Breast epithelium (tissue), 4 donors: ENCODE results near the gene HSPB9. TPM values are rescaled to one million over a fixed set of nuclear protein-coding genes. Genes with fewer than 3 reads are reported as not detected.
A peak's percentile ranks its signal among the peaks of the same experiment; 100 is the strongest.

Experiments
- DNase-seq, 2 donors: peaks; one replicate each; pipeline ENCODE4 v3.0.0-alpha.2; 2019; ENCODE audit warnings: low spot score in 2 of 2
- H3K27ac ChIP-seq, 2 donors: fragments of 200-600 bp; sonication (generic) in 1 of 2; one replicate each; pipeline ENCODE4 v1.5.1; 2016 to 2019; ENCODE audit warnings: mild to moderate bottlenecking in 1 of 2
- H3K27me3 ChIP-seq, 2 donors: fragments of 200-600 bp; sonication (generic) in 1 of 2; one replicate each; pipeline versions ENCODE4 v1.5.1 to v1.6.0; 2017 to 2019; ENCODE audit warnings: control low read depth in 1 of 2, mild to moderate bottlenecking in 1 of 2
- H3K36me3 ChIP-seq: fragments of 200-600 bp; one replicate; pipeline ENCODE4 v1.5.1; 2019
- H3K4me1 ChIP-seq, 2 donors: fragments of 200-600 bp; sonication (generic); one replicate each; pipeline ENCODE4 v1.5.1; 2016 to 2019; ENCODE audit warnings: control low read depth in 1 of 2
- H3K4me3 ChIP-seq, 3 donors: fragments of 200-600 bp; sonication (generic); 1 replicate in 2 of 3; 2 replicates in 1 of 3; pipeline ENCODE4 v1.5.1; 2016 to 2019; ENCODE audit warnings: mild to moderate bottlenecking in 3 of 3, moderate library complexity in 2 of 3
- H3K9me3 ChIP-seq, 2 donors: fragments of 200-600 bp; sonication (generic) in 1 of 2; one replicate each; pipeline ENCODE4 v1.5.1; 2016 to 2019; ENCODE audit warnings: control low read depth in 1 of 2
- POLR2A ChIP-seq: fragments of 450-650 bp; IDR thresholded peaks from one replicate; pipeline ENCODE4 v1.6.1; 2016; ENCODE audit warnings: antibody characterized with exemption, mild to moderate bottlenecking, moderate library complexity
- POLR2AphosphoS5 ChIP-seq, 3 donors: sonication (generic); formaldehyde crosslinking; IDR thresholded peaks; one replicate each; pipeline ENCODE4 v1.6.1; 2017; ENCODE audit warnings: antibody characterized with exemption in 3 of 3
- intact Hi-C: fragments of 100-400 bp; cut with DNase I; formaldehyde crosslinking; loops from one replicate; pipeline ENCODE4 v1.15.1; 2023; ENCODE audit warnings: low total_unique reads
- total RNA-seq, 3 donors: library from RNA; depleted of rRNA; stranded (reverse); fragments of >200 nt; gene quantifications; one replicate each; pipeline ENCODE4 v1.1.0, GENCODE V29; 2016
- TF ChIP-seq, protein P1 (sequence below), 3 donors: fragments of 450-650 bp; IDR thresholded peaks; one replicate each; pipeline ENCODE4 v1.5.1; 2016 to 2017; ENCODE audit warnings: antibody characterized with exemption in 3 of 3, mild to moderate bottlenecking in 3 of 3, moderate library complexity in 3 of 3

The HSPB9 gene
- total RNA-seq, 3 donors from 2014 or later: 0.48 TPM; not detected in 2

DNA sequence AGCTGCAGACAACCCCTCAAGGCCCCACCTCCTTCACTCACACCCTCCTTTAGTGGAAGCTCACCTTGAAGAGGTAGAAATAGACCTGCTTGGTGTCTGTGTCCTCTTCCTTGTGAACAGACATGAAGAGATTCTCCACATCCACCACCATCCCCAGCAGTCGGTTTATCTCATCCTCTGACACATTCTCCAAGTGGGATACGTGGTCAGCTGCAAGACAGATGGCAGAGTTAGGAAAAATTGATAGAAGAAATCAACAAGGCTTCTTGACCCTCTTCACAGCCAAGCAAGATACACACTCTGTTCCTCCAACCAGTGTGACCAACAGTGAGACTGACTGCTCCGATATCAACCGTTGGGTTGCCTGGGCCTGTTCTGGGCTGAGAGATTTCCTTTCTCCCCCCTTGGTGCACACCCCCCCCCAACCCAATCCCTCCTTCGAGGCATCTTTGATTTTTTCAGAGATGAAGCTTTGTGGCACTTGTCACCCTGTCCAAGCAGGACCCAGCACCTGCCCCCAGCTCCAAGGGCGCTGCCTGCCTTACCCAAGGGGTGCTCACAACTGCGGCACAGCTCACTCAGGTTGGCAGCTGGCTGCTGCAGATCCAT, 2.3 kb upstream of the HSPB9 start:
- no peak overlapping the region for H3K27ac ChIP-seq
- no peaks in the 10 kb centered on the region for H3K36me3 ChIP-seq
- no peak for TF ChIP-seq POLR2AphosphoS5 (IDR thresholded peaks at IDR 0.05)
- no peak for DNase-seq
- intact Hi-C loops: no loop called here
- no peaks in the 10 kb centered on the region for H3K27me3 ChIP-seq
- peaks cover 0 to 4% of the 10 kb centered on the region in 2 donors for H3K4me1 ChIP-seq
- peak overlapping the region; percentile 76 to 84 (median 83) for H3K4me3 ChIP-seq
- no peaks in the 10 kb centered on the region for H3K9me3 ChIP-seq

DNA sequence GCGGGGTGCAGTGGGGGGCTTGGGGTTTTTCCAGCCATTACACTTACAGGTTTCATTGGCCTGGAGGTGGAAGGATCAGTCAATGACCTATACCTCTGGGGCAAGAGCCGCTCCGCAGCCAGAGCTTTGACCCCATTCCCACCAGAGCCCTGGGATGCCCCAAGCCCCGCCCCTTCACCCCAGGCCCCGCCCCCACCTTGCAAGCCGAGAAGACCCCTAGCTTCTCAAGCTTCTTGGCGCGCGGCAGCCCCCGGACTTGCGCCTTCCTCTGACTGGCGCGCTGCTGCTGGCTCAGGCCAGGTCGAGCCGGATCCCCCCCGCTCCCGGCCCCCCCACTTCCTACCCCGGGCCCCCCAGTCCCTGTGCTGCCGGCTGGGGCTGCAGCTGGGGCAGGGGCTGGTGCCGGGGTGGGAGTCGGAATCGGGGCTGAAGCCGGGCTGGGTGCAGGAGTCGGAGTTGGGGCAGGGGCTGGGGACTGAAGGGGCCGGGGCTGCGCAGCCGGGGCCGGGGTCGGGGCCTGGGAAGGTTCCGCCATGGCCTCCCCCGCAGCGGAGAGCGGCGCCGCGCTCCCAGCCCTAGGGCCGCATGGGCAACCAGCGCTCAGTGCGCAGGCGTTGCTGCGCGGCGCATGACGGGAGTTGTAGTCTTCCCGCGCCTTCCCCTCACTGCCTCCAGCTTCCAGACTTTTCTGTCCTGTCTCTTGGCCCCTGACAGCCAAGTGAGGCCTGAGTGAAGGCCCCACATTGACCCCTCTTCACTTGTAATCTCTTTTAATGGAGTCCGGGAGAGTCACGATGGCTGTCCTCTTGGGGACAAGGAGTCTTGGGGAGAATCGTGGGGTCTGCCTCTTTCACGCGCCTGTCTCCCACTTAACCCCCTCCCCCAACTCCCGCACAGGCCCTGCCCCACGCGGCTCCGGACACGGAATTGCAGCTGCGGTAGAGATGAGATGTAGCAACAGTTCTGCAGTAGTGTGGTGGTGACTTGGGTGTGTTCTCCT, 1.5 kb upstream of the HSPB9 start, which contains the start of gene KAT2A:
Gene KAT2A (minus strand): TSS at position 598 of the 1,000 bp plus-strand sequence. CDS start 63 bp downstream, at position 535.
- H3K4me3 ChIP-seq: peak within 1 kb of the TSS; percentile 76 to 84 (median 83)
- no peaks in the 10 kb centered on the region for H3K9me3 ChIP-seq
- intact Hi-C loops: no loop called here
- H3K36me3 ChIP-seq: no peaks in the 10 kb centered on the region
- H3K27ac ChIP-seq: peak within 1 kb of the TSS; percentile 13 to 61
- DNase-seq: peak in 1 of 2 donors; percentile 65
- peaks cover 0 to 4% of the 10 kb centered on the region in 2 donors for H3K4me1 ChIP-seq
- TF ChIP-seq POLR2AphosphoS5 (IDR thresholded peaks at IDR 0.05): peak in 1 of 3 donors; percentile 28
- TF ChIP-seq, protein P1, sequence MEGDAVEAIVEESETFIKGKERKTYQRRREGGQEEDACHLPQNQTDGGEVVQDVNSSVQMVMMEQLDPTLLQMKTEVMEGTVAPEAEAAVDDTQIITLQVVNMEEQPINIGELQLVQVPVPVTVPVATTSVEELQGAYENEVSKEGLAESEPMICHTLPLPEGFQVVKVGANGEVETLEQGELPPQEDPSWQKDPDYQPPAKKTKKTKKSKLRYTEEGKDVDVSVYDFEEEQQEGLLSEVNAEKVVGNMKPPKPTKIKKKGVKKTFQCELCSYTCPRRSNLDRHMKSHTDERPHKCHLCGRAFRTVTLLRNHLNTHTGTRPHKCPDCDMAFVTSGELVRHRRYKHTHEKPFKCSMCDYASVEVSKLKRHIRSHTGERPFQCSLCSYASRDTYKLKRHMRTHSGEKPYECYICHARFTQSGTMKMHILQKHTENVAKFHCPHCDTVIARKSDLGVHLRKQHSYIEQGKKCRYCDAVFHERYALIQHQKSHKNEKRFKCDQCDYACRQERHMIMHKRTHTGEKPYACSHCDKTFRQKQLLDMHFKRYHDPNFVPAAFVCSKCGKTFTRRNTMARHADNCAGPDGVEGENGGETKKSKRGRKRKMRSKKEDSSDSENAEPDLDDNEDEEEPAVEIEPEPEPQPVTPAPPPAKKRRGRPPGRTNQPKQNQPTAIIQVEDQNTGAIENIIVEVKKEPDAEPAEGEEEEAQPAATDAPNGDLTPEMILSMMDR (IDR thresholded peaks at IDR 0.05): no peak
- H3K27me3 ChIP-seq: no peaks in the 10 kb centered on the region

DNA sequence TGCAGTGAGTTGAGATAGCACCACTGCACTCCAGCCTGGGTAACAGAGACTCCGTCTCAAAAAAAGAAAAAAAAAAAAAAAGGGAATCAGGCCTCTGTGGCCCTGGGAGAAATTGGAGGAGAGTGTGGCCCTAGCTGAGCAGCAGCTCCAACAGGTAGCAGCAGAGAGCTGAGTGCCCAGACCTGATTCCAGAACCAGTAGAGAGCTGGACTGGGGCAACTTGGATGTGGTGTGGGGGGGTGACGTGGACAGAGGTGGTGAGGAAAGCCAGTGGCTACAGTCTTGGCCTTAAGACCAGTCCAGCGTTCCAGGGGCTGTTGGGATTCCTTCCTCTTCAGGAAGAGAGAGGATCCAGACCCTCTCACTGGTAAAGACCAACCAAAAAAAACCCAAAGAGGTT, 1.7 kb downstream of the HSPB9 start:
- DNase-seq: no peak
- intact Hi-C loops: no loop called here
- Histone ChIP-seq H3K36me3 (peaks cover 3% of the 10 kb centered on the region), H3K4me1 (peaks cover 0 to 4% of the 10 kb centered on the region in 2 donors), H3K27ac (no peak overlapping the region), H3K4me3 (no peak overlapping the region), H3K9me3 (no peaks in the 10 kb centered on the region), H3K27me3 (no peaks in the 10 kb centered on the region)
- TF ChIP-seq, protein P1 (IDR thresholded peaks at IDR 0.05): no peak
- TF ChIP-seq POLR2AphosphoS5 (IDR thresholded peaks at IDR 0.05) (no peak), POLR2A (no peak)

DNA sequence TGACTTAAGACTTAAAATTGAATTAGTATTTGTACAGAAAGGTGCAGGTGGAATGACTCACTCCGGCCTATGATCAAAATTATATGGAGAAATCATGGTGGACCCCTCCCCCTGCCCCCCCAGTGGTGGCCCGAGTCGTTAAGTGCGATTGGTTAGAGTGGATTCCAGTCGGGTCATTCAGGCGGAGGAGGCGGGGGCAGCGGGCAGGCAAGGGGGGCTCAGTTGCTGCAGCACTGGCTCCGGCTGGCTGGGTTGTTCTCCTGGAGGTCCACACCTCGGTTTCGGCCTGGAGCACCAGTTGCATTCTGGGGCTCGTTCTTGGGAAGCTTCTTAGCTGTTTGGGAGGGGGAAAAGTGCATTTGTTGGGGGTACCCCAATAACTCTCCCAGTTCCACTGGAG, 3.0 kb downstream of the HSPB9 start:
- intact Hi-C loops: no loop called here
- Histone ChIP-seq H3K9me3 (no peaks in the 10 kb centered on the region), H3K36me3 (peaks cover 8% of the 10 kb centered on the region), H3K27ac (no peak overlapping the region), H3K4me1 (peaks cover 0 to 4% of the 10 kb centered on the region in 2 donors), H3K4me3 (no peak overlapping the region), H3K27me3 (no peaks in the 10 kb centered on the region)
- DNase-seq: no peak
- no peak for TF ChIP-seq POLR2AphosphoS5 (IDR thresholded peaks at IDR 0.05)
- TF ChIP-seq, protein P1 (IDR thresholded peaks at IDR 0.05): no peak
- TF ChIP-seq POLR2A: no peak

DNA sequence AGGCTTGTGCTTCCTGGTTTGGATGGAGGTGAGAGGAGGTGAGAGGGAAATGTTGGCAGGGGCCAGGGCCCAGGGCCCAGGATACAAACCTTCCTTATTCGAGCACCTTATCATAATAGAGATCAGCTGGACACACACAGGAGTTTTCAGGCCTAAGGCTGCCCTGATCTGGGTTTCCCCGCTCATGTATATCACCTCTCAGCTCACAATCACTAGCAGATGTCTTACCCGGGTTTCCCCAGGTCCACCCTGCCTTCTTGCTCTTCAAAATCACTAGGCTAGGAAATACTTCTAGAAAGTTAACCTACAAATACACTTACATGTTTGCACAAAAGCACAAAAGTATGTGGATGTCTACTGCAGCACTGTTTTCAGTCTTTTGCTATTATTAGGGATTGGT, 4.2 kb downstream of the HSPB9 start:
- intact Hi-C loops: no loop called here
- H3K36me3 ChIP-seq: peaks cover 8% of the 10 kb centered on the region
- TF ChIP-seq, protein P1 (IDR thresholded peaks at IDR 0.05): no peak
- TF ChIP-seq POLR2AphosphoS5 (IDR thresholded peaks at IDR 0.05) (no peak), POLR2A (no peak)
- no peaks in the 10 kb centered on the region for H3K27me3 ChIP-seq
- H3K4me3 ChIP-seq: no peak overlapping the region
- DNase-seq: no peak
- H3K9me3 ChIP-seq: no peaks in the 10 kb centered on the region
- H3K4me1 ChIP-seq: no peaks in the 10 kb centered on the region
- no peak overlapping the region for H3K27ac ChIP-seq
